Raji (cell line): ENCODE results near the gene CRYZ.
A peak's percentile ranks its signal among the peaks of the same experiment; 100 is the strongest.

Experiments
- POLR2A ChIP-seq: IDR thresholded peaks from 2 replicates; pipeline ENCODE4 v1.6.1; 2011; ENCODE audit warnings: low read depth, low read length, control low read depth; ENCODE audit not compliant: insufficient read depth

CRYZ gene, protein sequence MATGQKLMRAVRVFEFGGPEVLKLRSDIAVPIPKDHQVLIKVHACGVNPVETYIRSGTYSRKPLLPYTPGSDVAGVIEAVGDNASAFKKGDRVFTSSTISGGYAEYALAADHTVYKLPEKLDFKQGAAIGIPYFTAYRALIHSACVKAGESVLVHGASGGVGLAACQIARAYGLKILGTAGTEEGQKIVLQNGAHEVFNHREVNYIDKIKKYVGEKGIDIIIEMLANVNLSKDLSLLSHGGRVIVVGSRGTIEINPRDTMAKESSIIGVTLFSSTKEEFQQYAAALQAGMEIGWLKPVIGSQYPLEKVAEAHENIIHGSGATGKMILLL

DNA sequence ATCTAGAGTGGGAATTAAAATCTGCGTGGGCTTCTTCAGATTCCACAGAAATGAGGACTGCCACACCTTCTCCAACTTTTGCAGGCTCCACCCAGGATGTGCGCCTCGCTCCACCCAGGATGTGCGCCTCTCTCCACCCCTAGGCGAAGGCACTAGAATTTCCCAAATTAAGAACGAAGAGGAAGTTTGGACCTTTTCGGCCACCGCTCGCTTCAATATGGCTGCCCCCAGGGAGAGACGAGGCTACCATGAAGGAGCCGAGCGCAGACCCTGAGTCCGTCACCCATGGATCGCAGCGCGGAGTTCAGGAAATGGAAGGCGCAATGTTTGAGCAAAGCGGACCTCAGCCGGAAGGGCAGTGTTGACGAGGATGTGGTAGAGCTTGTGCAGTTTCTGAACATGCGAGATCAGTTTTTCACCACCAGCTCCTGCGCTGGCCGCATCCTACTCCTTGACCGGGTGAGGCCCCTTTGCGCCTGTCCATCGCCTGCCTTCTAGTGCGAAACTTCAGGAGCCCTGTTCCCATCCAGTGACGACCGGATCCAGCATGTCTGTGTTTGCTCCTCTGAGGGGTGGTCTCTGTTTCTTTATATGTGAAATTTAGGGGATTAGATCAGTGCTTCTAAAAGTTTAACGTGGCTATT, at the start of gene CRYZ, which contains the start of gene TYW3:
Gene CRYZ (minus strand): TSS at position 91 of the 644 bp plus-strand sequence. CDS start 8,229 bp downstream, outside the sequence.
Gene TYW3 (plus strand): TSS at position 193 of the 644 bp plus-strand sequence. CDS start 93 bp downstream, at position 286.
- TF ChIP-seq POLR2A: peak; percentile 89

DNA sequence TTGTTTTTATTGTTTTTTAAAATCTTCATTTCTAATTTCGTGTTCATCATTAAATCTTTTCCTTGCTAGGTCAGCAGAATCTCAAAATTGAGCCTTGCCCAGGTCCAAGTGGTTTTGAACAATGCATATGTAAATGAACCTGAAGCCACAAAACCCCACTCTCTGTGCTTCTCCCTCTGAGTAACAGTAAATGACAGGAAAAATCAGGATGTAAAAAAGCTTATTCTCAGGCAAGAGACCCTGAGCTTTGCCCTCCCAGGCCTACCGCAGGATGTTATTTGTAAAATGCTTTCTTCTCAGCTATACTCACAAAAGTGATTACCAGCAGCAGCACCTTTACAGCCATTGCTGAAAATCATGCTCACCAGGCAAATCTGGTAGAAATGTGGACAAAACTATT, 47.7 kb upstream of the CRYZ start:
- TF ChIP-seq POLR2A: no peak

DNA sequence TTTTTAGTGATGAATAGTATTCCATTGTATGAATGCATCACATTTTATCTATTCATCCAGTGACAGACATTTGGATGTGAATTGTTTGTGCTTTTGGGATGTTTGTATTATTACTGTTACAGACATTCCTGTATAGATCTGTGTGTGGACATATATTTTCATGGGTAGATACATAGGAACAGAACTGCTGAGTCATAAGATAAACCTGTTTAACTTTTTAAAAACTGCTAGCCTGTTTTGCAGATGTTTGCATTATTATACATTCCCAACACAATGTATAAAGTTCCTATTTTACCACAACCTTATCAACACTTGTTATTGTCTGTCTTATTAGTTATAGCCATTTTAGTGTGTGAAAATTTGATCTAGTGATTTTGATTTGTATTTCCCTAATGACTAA, 46.9 kb upstream of the CRYZ start:
- TF ChIP-seq POLR2A: no peak

DNA sequence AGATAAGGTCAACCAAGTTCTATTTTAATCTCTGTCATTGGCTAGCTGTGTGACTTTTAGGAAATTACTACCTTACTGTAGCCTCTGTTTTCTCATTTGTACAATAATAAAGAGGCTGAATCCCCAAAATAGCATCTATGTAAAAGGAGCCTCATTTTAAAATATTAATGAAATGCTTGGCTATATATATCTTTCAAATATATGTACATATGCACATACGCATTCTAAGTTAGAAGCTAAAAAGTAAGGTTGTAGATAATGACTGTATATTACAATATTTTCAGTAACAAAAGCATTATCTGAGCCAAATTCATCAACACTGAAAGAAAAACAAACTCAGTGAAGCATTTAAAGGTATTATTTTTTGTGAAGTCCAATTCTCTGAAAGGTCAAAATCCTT, 44.7 kb upstream of the CRYZ start:
- TF ChIP-seq POLR2A: no peak

DNA sequence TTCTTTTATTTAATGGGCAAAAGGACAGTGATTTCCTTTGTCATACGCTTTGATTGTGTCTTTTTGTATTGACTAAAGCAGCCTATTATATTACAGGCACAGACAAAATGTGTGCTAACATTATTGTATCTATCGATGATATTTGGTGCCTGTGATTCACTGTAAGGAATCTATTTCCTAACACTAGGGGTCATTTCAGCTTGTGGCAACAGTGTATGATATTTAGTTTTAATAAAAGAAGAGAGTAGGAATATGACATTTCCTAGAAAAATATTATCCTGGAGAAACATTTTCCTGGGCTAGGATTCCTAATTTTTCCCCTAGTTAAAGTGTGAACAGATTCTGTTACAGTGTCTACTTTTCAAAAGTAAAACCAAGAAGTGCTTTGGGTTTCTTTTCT, 42.9 kb upstream of the CRYZ start:
- TF ChIP-seq POLR2A: no peak

DNA sequence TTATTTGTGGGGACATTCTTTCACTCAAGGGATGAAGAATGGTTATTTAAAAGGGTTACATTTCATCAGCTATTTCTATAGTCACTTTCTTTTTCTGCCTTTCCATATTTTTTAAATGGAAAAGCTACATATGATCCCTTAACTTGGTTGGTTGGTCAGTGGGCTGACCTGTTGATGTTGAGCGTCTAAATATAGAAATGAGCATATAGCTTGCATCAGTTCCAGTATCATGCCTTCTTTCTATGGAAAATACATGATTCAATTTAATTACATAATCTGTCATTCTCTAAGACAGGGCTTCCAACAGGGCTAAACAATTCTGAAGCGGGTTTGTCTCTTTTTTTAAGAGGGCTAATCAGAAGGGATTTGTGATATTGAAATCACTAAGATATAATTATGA, 40.7 kb upstream of the CRYZ start:
- TF ChIP-seq POLR2A: no peak

DNA sequence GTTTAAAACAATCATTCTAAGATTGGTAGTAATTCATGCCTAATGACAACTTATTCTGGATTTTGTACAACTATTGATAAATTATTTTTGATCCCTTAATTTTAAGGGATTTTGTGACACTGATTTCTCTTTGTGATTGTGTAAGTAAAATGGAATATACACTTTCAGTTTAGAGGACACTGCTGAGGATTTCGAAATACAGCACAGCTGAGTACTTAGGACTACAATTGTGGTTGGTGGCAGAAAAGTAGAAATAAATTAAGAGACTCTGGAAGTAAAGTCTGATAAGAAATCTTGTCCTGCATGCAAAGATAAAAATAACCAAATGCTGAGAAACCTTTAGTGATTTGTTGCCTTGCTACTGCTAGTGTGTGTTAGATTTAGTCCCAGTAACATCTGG, 40.1 kb upstream of the CRYZ start:
- TF ChIP-seq POLR2A: no peak

DNA sequence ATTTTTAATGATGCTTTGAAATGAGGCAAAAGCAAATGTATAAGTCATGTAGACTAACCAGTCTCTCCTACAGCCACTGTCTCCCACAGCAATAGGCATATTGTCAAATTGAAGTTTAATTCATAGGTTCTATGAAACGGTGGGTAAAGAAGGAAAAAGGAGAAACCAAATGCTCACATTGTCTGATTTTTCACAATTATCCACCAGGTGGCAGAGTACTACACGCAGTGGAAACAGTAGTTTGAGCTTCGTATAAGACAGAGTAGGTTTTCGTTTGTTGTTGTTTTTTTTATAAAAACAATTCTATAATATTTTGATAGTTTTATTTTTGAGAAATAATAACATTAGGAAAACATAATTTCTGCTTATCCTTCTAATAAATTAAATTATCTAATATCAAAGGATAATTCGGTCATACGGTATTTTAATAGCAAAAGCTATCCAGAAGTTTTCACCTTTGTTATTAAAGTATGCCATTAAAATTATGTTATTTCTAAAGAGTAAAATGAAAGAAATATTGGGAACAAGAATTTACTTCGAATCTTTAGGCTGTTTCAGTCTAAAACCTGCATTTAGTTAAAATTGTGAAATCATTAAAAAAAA, 39.2 kb upstream of the CRYZ start:
- no peak for TF ChIP-seq POLR2A

DNA sequence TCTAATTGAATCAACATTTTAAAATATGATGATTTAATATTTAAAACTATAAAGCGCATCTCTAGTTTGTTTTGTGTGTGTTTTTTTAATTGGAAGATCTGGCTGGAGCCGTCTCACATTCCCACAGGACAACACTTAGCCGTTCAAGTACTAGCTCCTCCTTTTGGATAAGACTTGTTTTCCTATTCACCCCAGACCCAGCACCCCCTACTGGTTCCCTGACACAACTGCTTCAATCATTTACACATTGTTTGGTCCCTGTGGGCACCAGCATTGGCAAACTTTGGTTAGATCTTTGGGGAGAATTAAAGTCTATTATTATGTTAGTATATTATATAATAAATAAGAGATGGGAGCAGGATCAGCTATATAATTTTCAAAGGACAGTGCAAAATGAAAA, 34.6 kb upstream of the CRYZ start:
- TF ChIP-seq POLR2A: no peak

DNA sequence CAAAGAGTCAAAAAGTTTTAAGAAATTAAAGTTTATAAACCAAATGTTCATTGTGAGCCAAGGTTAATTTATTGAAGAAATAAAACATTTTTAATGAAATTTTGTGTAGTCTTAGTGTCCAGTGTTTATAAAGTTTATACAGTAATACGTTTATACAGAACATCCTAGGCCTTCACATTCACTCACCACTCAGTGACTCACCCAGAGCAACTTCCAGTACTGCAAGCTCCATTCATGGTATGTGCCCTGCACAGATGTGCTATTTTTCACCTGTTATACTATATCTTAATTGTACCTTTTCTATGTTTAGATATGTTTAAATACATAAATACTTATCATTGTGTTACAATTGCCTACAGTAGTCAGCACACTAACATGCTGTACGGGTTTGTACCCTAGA, 33.7 kb upstream of the CRYZ start:
- no peak for TF ChIP-seq POLR2A

DNA sequence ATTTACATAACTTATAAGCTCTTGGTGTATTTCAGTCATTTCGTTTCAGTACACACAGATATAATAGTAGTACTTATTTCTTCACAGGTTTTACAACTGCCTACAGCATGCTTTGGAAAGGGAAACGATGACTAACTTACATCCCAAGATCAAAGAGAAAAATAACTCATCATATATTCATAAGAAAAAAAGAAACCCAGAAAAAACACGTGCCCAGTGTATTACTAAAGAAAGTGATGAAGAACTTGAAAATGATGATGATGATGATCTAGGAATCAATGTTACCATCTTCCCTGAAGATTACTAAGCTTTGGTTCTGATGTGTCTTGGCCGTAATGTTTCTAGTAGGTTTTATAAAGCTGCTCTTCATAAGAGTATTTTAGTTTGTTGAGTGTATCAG, 31.0 kb upstream of the CRYZ start:
- no peak for TF ChIP-seq POLR2A

DNA sequence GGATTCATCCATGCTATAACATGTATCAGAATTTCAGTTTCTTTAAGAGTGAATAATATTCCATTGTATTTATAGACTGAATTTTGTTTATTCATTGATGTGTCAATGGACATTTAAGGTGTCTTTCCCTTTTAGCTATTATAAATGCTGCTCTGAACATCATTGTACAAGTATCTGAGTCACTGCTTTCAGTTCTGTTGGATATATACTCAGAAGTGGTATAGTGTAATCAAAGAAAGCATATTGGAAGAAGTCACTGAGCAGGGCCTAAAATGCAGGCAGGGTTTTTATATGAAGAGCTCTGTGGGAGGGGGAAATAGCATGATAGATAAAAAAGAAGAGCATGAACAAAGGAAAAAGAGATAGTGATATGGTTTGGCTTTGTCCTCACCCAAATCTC, 22.6 kb upstream of the CRYZ start:
- no peak for TF ChIP-seq POLR2A

DNA sequence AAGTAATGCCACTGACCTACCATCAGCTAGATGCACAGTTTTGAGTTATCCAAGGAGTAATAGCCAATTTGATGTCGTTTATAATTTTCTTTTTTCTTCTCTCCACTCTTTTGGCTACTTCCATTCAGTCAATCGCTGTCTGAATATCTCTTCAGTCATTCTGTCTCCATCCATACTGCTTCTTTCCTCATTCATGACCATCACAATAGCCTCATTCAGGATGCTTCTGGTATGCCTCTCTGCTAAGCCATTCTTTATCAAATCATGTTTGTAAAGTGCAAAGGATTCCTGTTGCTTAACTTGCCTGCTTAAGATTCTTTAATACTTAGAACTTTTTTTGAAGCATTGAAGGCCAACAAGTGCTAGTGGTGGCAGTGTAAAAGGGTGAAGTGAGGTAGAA, 20.3 kb upstream of the CRYZ start:
- no peak for TF ChIP-seq POLR2A

DNA sequence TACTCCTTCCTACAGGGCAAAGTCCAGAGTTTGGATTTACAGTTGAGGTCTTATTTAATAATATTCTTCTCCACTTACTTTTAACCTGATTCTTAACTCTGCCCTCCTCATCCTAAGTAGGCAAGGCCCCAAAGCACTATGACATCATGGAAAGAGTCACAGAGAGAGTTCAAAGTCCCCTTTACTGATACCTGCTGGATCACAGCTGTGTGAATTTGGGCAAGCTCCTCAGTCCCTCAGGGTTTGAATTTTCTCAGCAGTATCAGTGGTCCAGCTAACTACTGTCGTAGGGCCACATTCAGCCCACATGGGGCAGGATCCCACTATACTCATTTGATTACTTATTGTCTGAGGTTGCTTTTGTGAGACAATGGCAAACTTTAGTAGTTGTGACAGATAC, 16.1 kb upstream of the CRYZ start:
- no peak for TF ChIP-seq POLR2A

DNA sequence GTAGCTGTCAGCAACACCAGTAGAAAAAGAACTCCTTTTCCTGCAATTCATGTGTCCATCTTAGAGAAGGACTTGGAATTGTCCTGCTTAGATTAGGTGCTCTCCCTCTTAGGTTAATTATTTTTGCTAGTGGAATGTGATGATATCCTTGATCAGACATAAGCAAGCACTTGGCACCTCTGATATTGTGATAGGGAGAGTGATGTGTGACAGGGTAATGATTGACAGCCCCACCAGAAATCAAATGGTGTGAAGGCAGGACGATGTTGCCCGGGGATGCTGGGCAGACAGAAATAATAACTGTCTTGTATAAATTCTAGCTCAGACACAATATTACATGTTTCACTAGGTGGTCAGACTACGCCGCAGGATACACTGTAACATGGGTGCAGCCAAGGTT, 4.5 kb upstream of the CRYZ start:
- no peak for TF ChIP-seq POLR2A

DNA sequence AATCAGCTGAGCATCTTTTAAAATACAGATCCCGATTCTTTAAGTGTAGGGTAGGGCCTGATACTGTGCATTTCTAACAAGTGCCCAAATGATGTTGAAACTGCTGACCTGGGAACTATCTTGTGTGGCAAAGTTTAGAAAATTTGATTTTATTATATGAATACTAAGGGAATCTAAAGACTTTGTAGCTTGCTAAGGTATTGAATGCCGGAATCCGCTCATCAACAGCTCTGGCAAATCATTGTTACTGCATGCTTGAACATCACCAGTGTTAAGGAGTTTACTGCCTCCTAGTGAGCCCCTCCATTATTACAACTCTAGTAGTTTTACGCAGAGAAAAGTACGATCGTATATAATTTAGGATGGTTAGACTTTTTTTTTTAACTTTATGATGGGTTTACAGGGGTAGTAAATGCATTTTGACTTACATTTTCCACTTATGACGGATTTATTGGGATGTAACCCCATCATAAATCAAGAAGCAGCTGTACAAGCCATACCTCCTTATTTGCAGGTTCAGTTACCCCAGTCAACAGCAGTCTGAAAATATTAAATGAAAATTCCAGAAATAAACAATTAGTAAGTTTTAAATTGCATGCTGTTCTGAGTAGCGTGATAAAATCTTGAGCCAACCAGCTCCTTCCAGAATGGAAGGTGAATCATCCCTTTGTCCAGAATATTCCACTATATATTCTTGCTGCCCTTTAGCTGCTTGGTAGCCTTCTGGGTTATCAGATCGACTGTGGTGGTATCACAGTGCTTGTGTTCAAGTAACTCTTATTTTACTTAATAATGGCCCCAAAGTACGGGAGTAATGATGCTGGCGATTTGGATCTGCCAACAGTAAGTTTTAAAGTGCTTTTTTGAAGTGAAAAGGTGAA, 994 bp upstream of the CRYZ start:
- TF ChIP-seq POLR2A: no peak
